Left lung (tissue), 10 donors: ENCODE data around the gene CYP4F2. TPM values are rescaled to one million over a fixed set of nuclear protein-coding genes. Genes with fewer than 3 reads are reported as not detected.
"Not testable (repeated sequence)": the region's sequence is repeated elsewhere in the genome, so short reads cannot be mapped to it uniquely, and the experiment has no call there.

ENCODE experiments used
- ATAC-seq: fragments of 200-7000 bp; cut with Tn5 transposase; one replicate; pipeline ENCODE4 v1.9.1; 2020; ENCODE audit warnings: moderate library complexity
- DNase-seq, 4 donors: peaks; one replicate each; pipeline ENCODE4 v3.0.0-alpha.2; 2013 to 2020
- H3K27ac ChIP-seq, 2 donors: fragments of 200-600 bp; sonication (generic) in 1 of 2; one replicate each; pipeline versions ENCODE4 v1.5.0 to v1.8.0; 2020 to 2021
- H3K27me3 ChIP-seq, 2 donors: fragments of 200-600 bp; sonication (generic) in 1 of 2; one replicate each; pipeline versions ENCODE4 v1.5.0 to v1.8.0; 2020 to 2021
- H3K36me3 ChIP-seq, 2 donors: fragments of 200-600 bp; sonication (generic) in 1 of 2; one replicate each; pipeline versions ENCODE4 v1.5.0 to v1.8.0; 2020 to 2021
- H3K4me1 ChIP-seq, 2 donors: fragments of 200-600 bp; one replicate each; pipeline ENCODE4 v1.8.0; 2021
- H3K4me3 ChIP-seq, 2 donors: fragments of 200-600 bp; sonication (generic) in 1 of 2; one replicate each; pipeline versions ENCODE4 v1.5.0 to v1.8.0; 2020 to 2021; ENCODE audit warnings: mild to moderate bottlenecking in 1 of 2
- H3K9me3 ChIP-seq, 2 donors: fragments of 200-600 bp; sonication (generic) in 1 of 2; one replicate each; pipeline versions ENCODE4 v1.5.0 to v1.8.0; 2020 to 2021
- intact Hi-C, 2 donors: fragments of 100-400 bp; cut with DNase I; formaldehyde crosslinking; loops; one replicate each; pipeline versions ENCODE4 v1.11.2 to v1.14.2; 2022
- polyA plus RNA-seq, 6 donors: library from polyadenylated mRNA; unstranded; fragments of 120-200 nt; gene quantifications; one replicate each; pipeline ENCODE4 v1.2.1, GENCODE V29; 2013; ENCODE audit not compliant: insufficient read length in 6 of 6
- total RNA-seq, 2 donors: library from RNA; stranded (reverse); fragmentation: NEBNext Ultra II Directional; extraction: Animal tissue kit (Norgen Biotek cat#: 25700); gene quantifications; one replicate each; pipeline ENCODE4 v1.2.1, GENCODE V29; 2021
- TF ChIP-seq, protein P1 (sequence below), 2 donors: fragments of 200-600 bp; sonication (generic) in 1 of 2; IDR thresholded peaks; one replicate each; pipeline versions ENCODE4 v1.5.0 to v1.8.0; 2021; ENCODE audit warnings: antibody characterized with exemption in 2 of 2
- donor health status: DM: no; HTN: yes; CAD: no.
- donor health status: DM: no; HTN: no; CAD: no.

CYP4F2 gene
- total and polyA plus RNA-seq, 8 donors, result 0.34 TPM; not detected in 7

DNA sequence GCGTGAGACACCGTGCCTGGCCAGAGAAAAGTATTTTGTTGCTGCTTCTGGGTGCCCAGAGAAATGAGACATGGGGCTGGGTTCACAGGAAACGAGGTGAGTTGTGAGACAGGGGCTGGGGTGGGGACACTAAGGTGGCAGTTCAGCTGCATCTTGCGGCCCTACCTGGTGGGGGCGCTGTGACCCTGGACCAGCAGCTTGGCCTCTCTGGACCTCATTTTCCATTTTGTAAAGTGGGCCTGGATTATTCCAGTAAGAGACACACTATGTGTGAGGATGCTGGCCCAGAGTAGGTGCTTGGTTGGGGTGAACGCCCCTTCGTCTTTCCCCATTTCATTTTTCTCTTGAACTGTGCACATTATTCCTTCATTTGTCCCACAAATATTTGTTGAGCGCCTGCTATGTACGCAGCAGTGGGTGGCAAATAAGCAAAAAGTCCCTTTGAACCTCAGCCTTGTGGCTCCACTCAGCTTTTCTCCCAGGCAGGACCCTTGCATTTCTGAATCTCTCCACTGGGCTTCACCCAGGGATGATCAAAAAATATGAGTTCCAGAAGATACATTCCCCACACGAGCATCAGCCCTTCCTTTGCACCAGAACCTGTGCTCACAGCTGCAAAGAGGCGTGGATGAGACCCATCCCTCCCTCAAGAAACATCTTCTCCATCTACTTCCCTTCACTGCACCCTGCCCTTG is 55.9 kb downstream of the CYP4F2 start:
- Histone ChIP-seq H3K4me3 (no peak overlapping the region), H3K27me3 (no peaks in the 10 kb centered on the region), H3K4me1 (peaks cover 0 to 13% of the 10 kb centered on the region in 2 donors), H3K9me3 (no peaks in the 10 kb centered on the region), H3K36me3 (no peaks in the 10 kb centered on the region), H3K27ac (no peak overlapping the region)
- DNase-seq (no peak), ATAC-seq (no peak)
- intact Hi-C loops, result no loop called here
- TF ChIP-seq, protein P1, sequence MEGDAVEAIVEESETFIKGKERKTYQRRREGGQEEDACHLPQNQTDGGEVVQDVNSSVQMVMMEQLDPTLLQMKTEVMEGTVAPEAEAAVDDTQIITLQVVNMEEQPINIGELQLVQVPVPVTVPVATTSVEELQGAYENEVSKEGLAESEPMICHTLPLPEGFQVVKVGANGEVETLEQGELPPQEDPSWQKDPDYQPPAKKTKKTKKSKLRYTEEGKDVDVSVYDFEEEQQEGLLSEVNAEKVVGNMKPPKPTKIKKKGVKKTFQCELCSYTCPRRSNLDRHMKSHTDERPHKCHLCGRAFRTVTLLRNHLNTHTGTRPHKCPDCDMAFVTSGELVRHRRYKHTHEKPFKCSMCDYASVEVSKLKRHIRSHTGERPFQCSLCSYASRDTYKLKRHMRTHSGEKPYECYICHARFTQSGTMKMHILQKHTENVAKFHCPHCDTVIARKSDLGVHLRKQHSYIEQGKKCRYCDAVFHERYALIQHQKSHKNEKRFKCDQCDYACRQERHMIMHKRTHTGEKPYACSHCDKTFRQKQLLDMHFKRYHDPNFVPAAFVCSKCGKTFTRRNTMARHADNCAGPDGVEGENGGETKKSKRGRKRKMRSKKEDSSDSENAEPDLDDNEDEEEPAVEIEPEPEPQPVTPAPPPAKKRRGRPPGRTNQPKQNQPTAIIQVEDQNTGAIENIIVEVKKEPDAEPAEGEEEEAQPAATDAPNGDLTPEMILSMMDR (IDR thresholded peaks at IDR 0.05), result no peak

DNA sequence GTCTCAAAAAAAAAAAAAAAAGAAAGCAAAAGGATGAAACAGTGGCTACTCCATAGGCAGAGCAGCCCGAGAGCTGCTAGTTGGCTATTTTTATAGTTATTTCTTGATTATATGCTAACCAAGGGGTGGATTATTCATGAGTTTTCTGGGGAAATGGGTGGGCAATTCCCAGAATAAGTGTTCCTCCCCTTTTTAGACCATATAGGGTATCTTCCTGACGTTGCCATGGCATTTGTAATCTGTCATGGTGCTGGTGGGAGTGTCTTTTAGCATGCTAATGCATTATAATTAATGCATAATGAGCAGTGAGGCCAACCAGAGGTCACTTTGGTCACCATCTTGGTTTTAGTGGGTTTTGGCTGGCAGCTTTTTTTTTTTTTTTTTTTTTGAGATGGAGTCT is 57.0 kb downstream of the CYP4F2 start:
- Histone ChIP-seq H3K27me3 (no peaks in the 10 kb centered on the region), H3K4me1 (peaks cover 0 to 19% of the 10 kb centered on the region in 2 donors), H3K4me3 (no peak overlapping the region), H3K27ac (no peak overlapping the region), H3K36me3 (no peaks in the 10 kb centered on the region), H3K9me3 (no peaks in the 10 kb centered on the region)
- intact Hi-C loops, result no loop called here
- DNase-seq, result no peak
- TF ChIP-seq, protein P1 (IDR thresholded peaks at IDR 0.05), result no peak
- no peak for ATAC-seq

DNA sequence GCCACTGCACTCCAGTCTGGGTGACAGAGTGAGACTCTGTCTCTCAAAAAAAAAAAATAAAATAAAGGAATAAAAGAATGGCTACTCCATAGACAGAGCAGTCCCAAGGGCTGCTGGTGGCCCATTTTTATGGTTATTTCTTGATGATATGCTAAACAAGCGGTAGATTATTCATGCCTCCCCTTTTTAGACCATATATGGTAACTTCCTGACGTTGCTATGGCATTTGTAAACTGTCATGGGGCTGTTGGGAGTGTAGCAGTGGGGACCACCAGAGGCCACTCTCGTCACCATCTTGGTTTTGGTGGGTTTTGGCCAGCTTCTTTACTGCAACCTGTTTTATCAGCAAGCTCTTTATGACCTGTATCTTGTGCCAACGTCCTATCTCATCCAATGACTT is 58.0 kb downstream of the CYP4F2 start:
- intact Hi-C loops, ATAC-seq, H3K9me3 ChIP-seq, H3K4me3 ChIP-seq, H3K27ac ChIP-seq, H3K36me3 ChIP-seq, DNase-seq, H3K27me3 ChIP-seq: not testable (repeated sequence)
- peaks cover 0 to 20% of the 10 kb centered on the region in 2 donors for H3K4me1 ChIP-seq

DNA sequence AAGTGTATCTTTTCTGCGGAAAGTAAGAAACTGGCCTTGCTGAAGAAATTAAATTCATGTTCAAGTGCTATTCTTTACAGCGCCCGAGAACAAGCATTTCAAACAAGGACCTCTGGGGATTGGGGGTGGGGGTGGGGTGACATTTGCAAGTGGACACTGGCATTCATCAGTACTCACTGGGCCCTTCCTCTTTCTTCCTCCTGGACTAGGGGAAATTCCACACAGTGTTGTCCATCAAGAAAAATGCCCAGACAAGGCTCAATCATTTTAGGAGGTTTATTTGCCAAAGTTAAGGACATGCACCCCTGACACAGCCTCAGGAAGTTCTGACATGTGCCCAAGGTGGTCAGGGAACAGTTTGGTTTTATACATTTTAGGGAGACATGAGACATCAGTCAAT is 59.5 kb downstream of the CYP4F2 start:
- H3K4me3 ChIP-seq, result no peak overlapping the region
- no peaks in the 10 kb centered on the region for H3K36me3 ChIP-seq
- no peaks in the 10 kb centered on the region for H3K9me3 ChIP-seq
- H3K27me3 ChIP-seq, result no peaks in the 10 kb centered on the region
- DNase-seq (no peak), ATAC-seq (no peak)
- intact Hi-C loops, result no loop called here
- H3K27ac ChIP-seq, result no peak overlapping the region
- peaks cover 0 to 19% of the 10 kb centered on the region in 2 donors for H3K4me1 ChIP-seq
- TF ChIP-seq, protein P1 (IDR thresholded peaks at IDR 0.05), result no peak

DNA sequence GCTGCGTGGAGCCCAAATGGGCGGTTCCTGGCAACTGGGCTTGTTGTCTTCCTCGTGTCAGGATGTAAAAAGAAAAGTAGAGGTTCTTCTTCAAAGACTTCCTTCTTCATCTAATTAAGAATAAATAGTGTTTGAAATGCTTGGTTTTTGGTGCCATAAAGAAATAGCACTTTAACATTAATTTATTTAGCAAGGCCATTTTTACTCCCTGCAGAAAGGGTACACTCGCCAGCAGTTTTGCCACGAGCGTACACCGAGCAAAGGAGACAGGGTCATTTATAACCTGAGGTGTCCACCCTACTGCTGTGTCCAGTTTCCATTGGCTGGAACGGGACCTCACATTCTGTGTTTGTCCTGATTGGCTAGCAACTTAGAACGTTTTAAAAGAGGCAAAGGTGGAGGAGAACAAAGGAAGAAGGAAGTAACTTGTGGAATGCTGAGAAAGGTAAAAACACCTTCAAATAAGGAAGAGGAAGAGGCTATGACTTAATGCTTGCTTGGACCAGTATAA is 60.6 kb downstream of the CYP4F2 start:
- H3K27me3 ChIP-seq, result no peaks in the 10 kb centered on the region
- intact Hi-C loops, result no loop called here
- peak overlapping the region; percentile 61 to 70 for H3K4me3 ChIP-seq
- H3K27ac ChIP-seq, result peak overlapping the region; percentile 99
- no peaks in the 10 kb centered on the region for H3K36me3 ChIP-seq
- no peaks in the 10 kb centered on the region for H3K9me3 ChIP-seq
- H3K4me1 ChIP-seq, result peaks cover 0 to 17% of the 10 kb centered on the region in 2 donors
- DNase-seq, result no peak
- TF ChIP-seq, protein P1 (IDR thresholded peaks at IDR 0.05), result no peak
- ATAC-seq, result peak; percentile 45
